A549 (cell line): ENCODE data around the gene DHRS7B.

ENCODE experiments used
- BHLHE40 ChIP-seq: IDR thresholded peaks from 2 replicates; pipeline ENCODE4 v1.6.1; 2012; ENCODE audit warnings: low read depth, low read length, inconsistent platforms
- CBX2 ChIP-seq: fragments of 200-600 bp; sonication (generic); IDR thresholded peaks from 2 replicates; pipeline ENCODE4 v1.6.1; 2016; ENCODE audit warnings: low read depth, mild to moderate bottlenecking, borderline replicate concordance
- HDAC2 ChIP-seq: fragments of 200-600 bp; sonication (generic); IDR thresholded peaks from 2 replicates; pipeline ENCODE4 v1.6.1; 2016
- MAFK ChIP-seq: fragments of 450-650 bp; IDR thresholded peaks from 2 replicates; pipeline ENCODE4 v1.6.1; 2014; ENCODE audit not compliant: partially characterized antibody
- RCOR1 ChIP-seq: fragments of 150-350 bp; IDR thresholded peaks from 2 replicates; pipeline ENCODE4 v1.6.1; 2014; ENCODE audit warnings: antibody characterized with exemption, low read length, low read depth
- RNF2 ChIP-seq: fragments of 200-600 bp; sonication (generic); IDR thresholded peaks from 2 replicates; pipeline ENCODE4 v1.6.1; 2016; ENCODE audit warnings: low read depth, mild to moderate bottlenecking, antibody characterized with exemption, moderate library complexity, borderline replicate concordance
- SMC3 ChIP-seq: fragments of >200 bp; sonication (Bioruptor Twin); formaldehyde crosslinking; IDR thresholded peaks from 3 replicates; pipeline ENCODE4 v1.6.1; 2018; ENCODE audit warnings: inconsistent platforms
- TF ChIP-seq, protein P1 (sequence below): fragments of >200 bp; sonication (Bioruptor Twin); formaldehyde crosslinking; IDR thresholded peaks from 3 replicates; pipeline ENCODE4 v1.5.1; 2016

DNA sequence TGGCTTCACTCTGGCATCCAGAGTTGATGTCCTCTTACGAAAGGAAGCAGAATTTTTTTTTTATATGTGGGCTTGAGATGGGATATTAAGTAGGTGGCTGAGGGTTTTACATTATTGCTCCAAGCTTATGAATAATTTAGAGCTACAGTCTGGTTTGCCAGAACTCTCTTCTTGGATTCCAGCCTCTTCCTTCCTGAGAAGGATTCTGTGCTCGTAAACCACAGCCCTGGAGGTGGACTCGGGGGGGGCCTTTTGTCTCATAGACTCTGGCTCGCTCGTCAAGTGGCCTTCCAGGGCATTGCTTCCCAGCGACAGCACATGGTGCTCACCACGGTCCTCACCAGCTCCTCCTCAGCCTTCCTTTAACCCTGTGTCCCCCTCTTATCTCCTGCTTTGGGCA, 44.0 kb downstream of the DHRS7B start:
- TF ChIP-seq BHLHE40 = no peak
- TF ChIP-seq MAFK = no peak
- TF ChIP-seq, protein P1, sequence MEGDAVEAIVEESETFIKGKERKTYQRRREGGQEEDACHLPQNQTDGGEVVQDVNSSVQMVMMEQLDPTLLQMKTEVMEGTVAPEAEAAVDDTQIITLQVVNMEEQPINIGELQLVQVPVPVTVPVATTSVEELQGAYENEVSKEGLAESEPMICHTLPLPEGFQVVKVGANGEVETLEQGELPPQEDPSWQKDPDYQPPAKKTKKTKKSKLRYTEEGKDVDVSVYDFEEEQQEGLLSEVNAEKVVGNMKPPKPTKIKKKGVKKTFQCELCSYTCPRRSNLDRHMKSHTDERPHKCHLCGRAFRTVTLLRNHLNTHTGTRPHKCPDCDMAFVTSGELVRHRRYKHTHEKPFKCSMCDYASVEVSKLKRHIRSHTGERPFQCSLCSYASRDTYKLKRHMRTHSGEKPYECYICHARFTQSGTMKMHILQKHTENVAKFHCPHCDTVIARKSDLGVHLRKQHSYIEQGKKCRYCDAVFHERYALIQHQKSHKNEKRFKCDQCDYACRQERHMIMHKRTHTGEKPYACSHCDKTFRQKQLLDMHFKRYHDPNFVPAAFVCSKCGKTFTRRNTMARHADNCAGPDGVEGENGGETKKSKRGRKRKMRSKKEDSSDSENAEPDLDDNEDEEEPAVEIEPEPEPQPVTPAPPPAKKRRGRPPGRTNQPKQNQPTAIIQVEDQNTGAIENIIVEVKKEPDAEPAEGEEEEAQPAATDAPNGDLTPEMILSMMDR = no peak
- TF ChIP-seq RCOR1 = no peak
- no peak for TF ChIP-seq HDAC2
- TF ChIP-seq RNF2 = no peak
- TF ChIP-seq CBX2 = no peak
- no peak for TF ChIP-seq SMC3
